Measurements from ENCODE around the gene PCSK5. TPM values are rescaled to one million over a fixed set of nuclear protein-coding genes. Genes with fewer than 3 reads are reported as not detected.

The PCSK5 gene
- total RNA-seq, 1 experiment from 2014 or later, result 6.9 TPM

DNA sequence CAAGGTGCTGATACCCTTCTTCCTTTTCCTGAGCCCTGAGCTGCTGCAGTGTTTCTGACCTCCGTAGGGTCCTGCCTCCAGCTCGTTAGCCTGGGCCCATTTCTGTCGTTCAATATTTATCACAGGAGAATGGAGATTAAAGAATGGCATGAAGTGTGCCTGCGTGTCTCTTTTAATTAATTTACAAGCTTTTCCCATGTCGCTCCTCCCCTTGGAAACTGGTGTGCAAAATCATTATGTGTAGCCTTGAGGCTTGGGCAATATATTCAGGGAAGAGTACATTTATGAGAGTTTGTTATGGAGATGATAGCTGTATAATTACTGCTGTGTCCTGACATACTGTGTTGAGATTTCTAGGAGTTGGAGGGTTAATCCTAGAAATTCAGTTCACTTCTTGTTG lies 99.7 kb downstream of the PCSK5 start:
- POLR2A ChIA-PET, result no interaction called here
- CTCF ChIA-PET, result interaction anchor here (1.0 kb wide), 1 partner anchor 12 kb away, joined by 3 read pairs; no protein-coding TSS in a partner anchor
- no peak overlapping the region for H3K9ac ChIP-seq (ENCODE audit: low read length)
- BruUV-seq (replicated peaks), result no TSS peak
- ATAC-seq (no peak), DNase-seq (ENCODE audit: low read depth, low spot score) (no peak)
- no peaks in the 10 kb centered on the region for H3K27me3 ChIP-seq (ENCODE audit: insufficient read depth, low read length)
- no peak overlapping the region for H3K27ac ChIP-seq (ENCODE audit: low read depth, low read length)
- no peak overlapping the region for H3K4me3 ChIP-seq (replicated peaks in 1 of 2; ENCODE audit: low read depth in 1 of 2, low read length in 2 of 2)
- no peak overlapping the region for H3K4me2 ChIP-seq (ENCODE audit: low read length)
- H3K4me1 ChIP-seq (ENCODE audit: control insufficient read depth in 1 of 2, insufficient read depth in 2 of 2, low read length in 2 of 2), result peaks cover 0 to 13% of the 10 kb centered on the region in 2 experiments; a peak in 2 of 4 replicates
- H3K9me2 ChIP-seq (ENCODE audit: insufficient read depth), result no peaks in the 10 kb centered on the region
- H3K9me3 ChIP-seq (ENCODE audit: control insufficient read depth in 1 of 2, insufficient read depth in 1 of 2, low read depth in 1 of 2, low read length in 2 of 2), result no peaks in the 10 kb centered on the region
- no peak for TF ChIP-seq POLR2A (IDR thresholded peaks at IDR 0.05; ENCODE audit: borderline replicate concordance, extremely low read depth, insufficient read depth, insufficient read length)
- no peaks in the 10 kb centered on the region for H3K79me2 ChIP-seq (ENCODE audit: insufficient read depth, low read length)
- no peaks in the 10 kb centered on the region for H4K20me1 ChIP-seq (ENCODE audit: insufficient read depth)
- RAD21 ChIA-PET (ENCODE audit: low non-redundant PET in 1 of 2, low total read pairs in 2 of 2, uncharacterized antibody in 2 of 2, unreplicated experiment in 2 of 2), result no interaction called here
- intact Hi-C loops (cut with micrococcal nuclease), result no loop called here
- H2AFZ ChIP-seq (ENCODE audit: low read depth, low read length, poor library complexity, severe bottlenecking), result no peak overlapping the region
- no peaks in the 10 kb centered on the region for H3K36me3 ChIP-seq (ENCODE audit: control insufficient read depth in 1 of 2, insufficient read depth in 2 of 2, low read length in 2 of 2)

DNA sequence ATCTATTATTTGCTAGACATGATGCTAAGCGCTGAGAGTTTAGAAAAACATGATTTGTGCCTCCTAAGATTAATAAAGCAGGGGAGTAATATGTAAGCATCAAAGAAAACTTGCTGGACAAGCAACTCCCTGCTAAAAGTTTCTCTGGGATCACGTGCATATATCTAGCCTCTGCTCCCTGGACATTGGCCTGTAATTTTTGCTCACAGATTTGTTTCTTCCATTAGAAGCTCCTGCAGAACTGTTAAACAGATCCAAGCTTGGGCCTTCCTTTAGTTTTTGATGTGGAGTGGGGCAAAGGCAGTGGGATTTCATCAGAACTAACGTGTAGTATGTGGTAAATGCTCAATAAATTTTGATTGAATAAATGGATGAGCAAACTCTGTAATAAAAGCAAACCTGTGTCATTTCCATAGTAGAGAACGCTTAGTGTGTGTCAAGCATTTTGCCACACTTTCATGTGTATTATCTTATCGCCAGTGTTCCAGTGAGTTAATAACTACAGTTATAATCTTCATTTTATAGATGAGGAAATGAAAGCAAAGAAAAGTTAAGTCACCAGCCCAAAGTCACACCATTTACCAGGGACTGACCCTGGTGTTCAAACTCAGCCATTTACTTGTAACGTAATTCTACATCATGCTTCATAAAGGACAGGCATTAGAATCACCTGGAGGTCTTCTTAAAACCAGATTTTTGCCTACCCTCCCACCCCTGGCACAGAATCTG lies 100.3 kb downstream of the PCSK5 start:
- no peaks in the 10 kb centered on the region for H3K9me2 ChIP-seq (ENCODE audit: insufficient read depth)
- RAD21 ChIA-PET (ENCODE audit: low non-redundant PET in 1 of 2, low total read pairs in 2 of 2, uncharacterized antibody in 2 of 2, unreplicated experiment in 2 of 2), result no interaction called here
- intact Hi-C loops (cut with micrococcal nuclease), result no loop called here
- H3K9ac ChIP-seq (ENCODE audit: low read length), result no peak overlapping the region
- no peaks in the 10 kb centered on the region for H3K27me3 ChIP-seq (ENCODE audit: insufficient read depth, low read length)
- H2AFZ ChIP-seq (ENCODE audit: low read depth, low read length, poor library complexity, severe bottlenecking), result no peak overlapping the region
- POLR2A ChIA-PET, result no interaction called here
- CTCF ChIA-PET, result interaction anchor here (1.0 kb wide), 1 partner anchor 13 kb away, joined by 3 read pairs; no protein-coding TSS in a partner anchor
- H3K4me3 ChIP-seq (replicated peaks in 1 of 2; ENCODE audit: low read depth in 1 of 2, low read length in 2 of 2), result no peak overlapping the region
- H4K20me1 ChIP-seq (ENCODE audit: insufficient read depth), result no peaks in the 10 kb centered on the region
- TF ChIP-seq ZFX (IDR thresholded peaks at IDR 0.05), result no peak
- TF ChIP-seq YY1 (IDR thresholded peaks at IDR 0.05; ENCODE audit: extremely low read depth, insufficient replicate concordance, low read depth, low read length), result no peak
- TF ChIP-seq CBX3 (IDR thresholded peaks at IDR 0.05; ENCODE audit: low read depth), result no peak
- no peak for TF ChIP-seq EZH2 (IDR thresholded peaks at IDR 0.05)
- TF ChIP-seq POLR2AphosphoS5 (IDR thresholded peaks at IDR 0.05; ENCODE audit: low read depth, low read length), result no peak
- no peak for TF ChIP-seq ZNF274 (IDR thresholded peaks at IDR 0.05; ENCODE audit: low read depth, low read length)
- no peak for TF ChIP-seq SIN3A (IDR thresholded peaks at IDR 0.05; ENCODE audit: low read depth)
- no peak for TF ChIP-seq CEBPB (IDR thresholded peaks at IDR 0.05; ENCODE audit: low read depth)
- TF ChIP-seq EGR1 (IDR thresholded peaks at IDR 0.05; ENCODE audit: low read depth), result no peak
- TF ChIP-seq RAD21 (IDR thresholded peaks at IDR 0.05; ENCODE audit: low read depth), result no peak
- TF ChIP-seq JUND (IDR thresholded peaks at IDR 0.05), result no peak
- TF ChIP-seq, protein P1, sequence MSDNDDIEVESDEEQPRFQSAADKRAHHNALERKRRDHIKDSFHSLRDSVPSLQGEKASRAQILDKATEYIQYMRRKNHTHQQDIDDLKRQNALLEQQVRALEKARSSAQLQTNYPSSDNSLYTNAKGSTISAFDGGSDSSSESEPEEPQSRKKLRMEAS (IDR thresholded peaks at IDR 0.05), result no peak
- no peak for TF ChIP-seq SRF (IDR thresholded peaks at IDR 0.05; ENCODE audit: low read depth)
- H3K4me2 ChIP-seq (ENCODE audit: low read length), result no peak overlapping the region
- H3K36me3 ChIP-seq (ENCODE audit: control insufficient read depth in 1 of 2, insufficient read depth in 2 of 2, low read length in 2 of 2), result no peaks in the 10 kb centered on the region
- BruUV-seq (replicated peaks), result no TSS peak
- DNase-seq (ENCODE audit: low read depth, low spot score), result no peak
- no peaks in the 10 kb centered on the region for H3K79me2 ChIP-seq (ENCODE audit: insufficient read depth, low read length)
- peaks cover 0 to 13% of the 10 kb centered on the region in 2 experiments; a peak in 2 of 4 replicates for H3K4me1 ChIP-seq (ENCODE audit: control insufficient read depth in 1 of 2, insufficient read depth in 2 of 2, low read length in 2 of 2)
- no peak overlapping the region for H3K27ac ChIP-seq (ENCODE audit: low read depth, low read length)
- ATAC-seq, result no peak
- H3K9me3 ChIP-seq (ENCODE audit: control insufficient read depth in 1 of 2, insufficient read depth in 1 of 2, low read depth in 1 of 2, low read length in 2 of 2), result no peaks in the 10 kb centered on the region
